Stimulated activated CD8-positive, alpha-beta memory T cell treated with anti-CD3 and anti-CD28 coated beads, Interleukin-7, amount 100 ng/mL, for 4 hours (primary cell): ENCODE data around the gene SMIM32.

ENCODE experiments used
- DNase-seq, 2 donors: peaks; one replicate each; pipeline ENCODE4 v3.0.0-alpha.2; 2020; ENCODE audit warnings: low read depth in 2 of 2

Gene SMIM32

GRCh38 chr5:136186796-136187195, 6.2 kb downstream of the SMIM32 start:
- no peak for DNase-seq

- DNase-seq, result no peak
These were observed 6.8 kb downstream of the SMIM32 start for GRCh38 chr5:136185974-136186665.

- no peak for DNase-seq
These were observed 10.3 kb downstream of the SMIM32 start for GRCh38 chr5:136182618-136183017.

GRCh38 chr5:136174021-136174659, 18.8 kb downstream of the SMIM32 start:
- no peak for DNase-seq

- no peak for DNase-seq
These were observed 23.7 kb downstream of the SMIM32 start for GRCh38 chr5:136169218-136169617.

GRCh38 chr5:136166909-136167308, 26.1 kb downstream of the SMIM32 start:
- DNase-seq, result no peak

GRCh38 chr5:136164226-136164625, 28.7 kb downstream of the SMIM32 start:
- no peak for DNase-seq

- DNase-seq, result no peak
These were observed 31.0 kb downstream of the SMIM32 start for GRCh38 chr5:136162008-136162407.

GRCh38 chr5:136159457-136159856, 33.5 kb downstream of the SMIM32 start:
- no peak for DNase-seq

- DNase-seq, result no peak
These were observed 35.4 kb downstream of the SMIM32 start for GRCh38 chr5:136157514-136157913.

GRCh38 chr5:136155761-136156160, 37.2 kb downstream of the SMIM32 start:
- no peak for DNase-seq

- DNase-seq, result no peak
These were observed 37.9 kb downstream of the SMIM32 start for GRCh38 chr5:136155078-136155477.

GRCh38 chr5:136153581-136154236, 39.3 kb downstream of the SMIM32 start:
- DNase-seq, result no peak

- no peak for DNase-seq
These were observed 43.1 kb downstream of the SMIM32 start for GRCh38 chr5:136149891-136150290.

GRCh38 chr5:136147632-136148031, 45.3 kb downstream of the SMIM32 start:
- DNase-seq, result no peak

GRCh38 chr5:136146201-136146600, 46.8 kb downstream of the SMIM32 start:
- no peak for DNase-seq

- DNase-seq, result no peak
These were observed 47.9 kb downstream of the SMIM32 start for GRCh38 chr5:136145030-136145429.

- DNase-seq, result no peak
These were observed 49.2 kb downstream of the SMIM32 start for GRCh38 chr5:136143763-136144162.

GRCh38 chr5:136143312-136143711, 49.6 kb downstream of the SMIM32 start:
- DNase-seq, result no peak

GRCh38 chr5:136141561-136141960, 51.4 kb downstream of the SMIM32 start:
- no peak for DNase-seq
